ENCODE data around the gene DOCK9.

DNA sequence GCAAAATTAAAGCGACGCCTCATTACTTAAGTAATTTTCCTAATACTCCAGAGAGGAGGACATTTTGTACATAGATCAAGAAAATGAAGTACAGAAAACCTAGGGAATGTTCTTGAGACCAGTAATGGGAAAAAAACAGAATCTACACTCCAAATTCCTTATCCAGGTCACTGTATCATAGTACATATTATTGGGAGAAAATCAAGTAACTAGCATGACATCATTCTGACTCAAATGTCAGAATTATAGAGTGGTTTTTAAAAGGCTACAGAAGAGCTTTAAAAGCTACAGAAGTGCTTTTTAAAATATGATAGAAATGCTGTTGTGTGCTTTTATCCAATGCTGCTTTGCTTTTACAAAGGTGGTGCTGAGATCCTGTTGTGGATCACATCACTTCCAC is 139.1 kb downstream of the DOCK9 start:
- TF ChIP-seq CTCF (IDR thresholded peaks at IDR 0.05) = no peak
- no peak for TF ChIP-seq POLR2AphosphoS5 (IDR thresholded peaks at IDR 0.05; ENCODE audit: insufficient read depth in 1 of 2, low read depth in 1 of 2)
